ENCODE measurements around the gene RPGRIP1.

GRCh38 chr14:21299562-21300130, 19.8 kb downstream of the RPGRIP1 start:
- TF ChIP-seq POLR2A (IDR thresholded peaks at IDR 0.05) (no peak), CTCF (IDR thresholded peaks at IDR 0.05) (no peak), EP300 (IDR thresholded peaks at IDR 0.05) (no peak)
